Activated CD4-positive, alpha-beta T cell treated with anti-CD3 and anti-CD28 coated beads, Interleukin-2, amount 10 ng/mL, durations not matched to agents 24 days and 14 days (primary cell): ENCODE data around the gene CST9L. TPM values are rescaled to one million over a fixed set of nuclear protein-coding genes. Genes with fewer than 3 reads are reported as not detected.

Source experiments
- DNase-seq: peaks from one replicate; pipeline ENCODE4 v3.0.0; 2022
- H3K27ac Mint-ChIP-seq: one replicate; pipeline ENCODE4 v1.8.0; 2022; ENCODE audit warnings: mild to moderate bottlenecking, mixed read lengths
- H3K27me3 Mint-ChIP-seq: one replicate; pipeline ENCODE4 v1.8.0; 2022; ENCODE audit warnings: mixed read lengths
- H3K36me3 Mint-ChIP-seq: one replicate; pipeline ENCODE4 v1.8.0; 2022; ENCODE audit warnings: low read depth, mild to moderate bottlenecking, mixed read lengths
- H3K4me1 Mint-ChIP-seq: one replicate; pipeline ENCODE4 v1.8.0; 2021; ENCODE audit warnings: mixed read lengths
- H3K4me3 Mint-ChIP-seq: one replicate; pipeline ENCODE4 v1.8.0; 2022; ENCODE audit warnings: mild to moderate bottlenecking, moderate library complexity, mixed read lengths
- H3K9me3 Mint-ChIP-seq: one replicate; pipeline ENCODE4 v1.8.0; 2021; ENCODE audit warnings: mixed read lengths
- intact Hi-C: fragments of 100-400 bp; cut with micrococcal nuclease; formaldehyde crosslinking; loops from one replicate; pipeline ENCODE4 v1.15.1; 2023
- total RNA-seq: library from RNA; stranded (reverse); gene quantifications from 2 replicates; pipeline ENCODE4 v1.2.3, GENCODE V29; 2022

CST9L gene
- total RNA-seq, 1 donor from 2014 or later: not detected

DNA sequence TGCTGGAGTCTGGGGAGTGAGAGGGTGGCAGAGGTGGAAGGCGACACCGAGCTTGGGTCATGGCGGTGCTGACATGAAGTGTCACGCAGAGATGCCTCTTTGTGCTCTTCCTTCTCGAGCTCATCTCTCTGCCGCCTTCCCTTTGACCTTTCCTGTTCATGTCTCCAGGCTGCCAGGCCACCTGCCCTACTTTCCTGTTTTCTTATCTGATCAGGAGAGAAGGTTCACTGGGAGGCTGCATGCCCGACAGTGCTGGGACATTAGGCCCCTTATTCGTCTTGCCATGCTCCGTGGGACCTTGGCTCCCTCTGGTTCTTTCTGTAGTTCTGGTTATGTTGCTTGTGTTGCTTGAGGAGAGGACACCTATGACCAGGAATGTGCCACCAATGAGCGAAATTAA is 44.1 kb downstream of the CST9L start:
- no peaks in the 10 kb centered on the region for H3K4me1 Mint-ChIP-seq
- H3K4me3 Mint-ChIP-seq: no peak overlapping the region
- H3K27ac Mint-ChIP-seq: no peak overlapping the region
- no peaks in the 10 kb centered on the region for H3K36me3 Mint-ChIP-seq
- no peak for DNase-seq
- H3K27me3 Mint-ChIP-seq: no peaks in the 10 kb centered on the region
- peaks cover 7% of the 10 kb centered on the region for H3K9me3 Mint-ChIP-seq
- intact Hi-C loops: no loop called here

GRCh38 chr20:23520185-23520584 is 48.1 kb downstream of the CST9L start:
- H3K36me3 Mint-ChIP-seq: no peaks in the 10 kb centered on the region
- intact Hi-C loops: no loop called here

GRCh38 chr20:23519556-23519955 is 48.7 kb downstream of the CST9L start:
- Mint-ChIP-seq H3K36me3 (no peaks in the 10 kb centered on the region), H3K27ac (no peak overlapping the region), H3K27me3 (no peaks in the 10 kb centered on the region), H3K9me3 (no peaks in the 10 kb centered on the region), H3K4me3 (no peak overlapping the region), H3K4me1 (no peaks in the 10 kb centered on the region)
- intact Hi-C loops: no loop called here
- no peak for DNase-seq

More at GRCh38 chr20:23520185-23520584, 48.1 kb downstream of the CST9L start:
- no peak overlapping the region for H3K27ac Mint-ChIP-seq
- no peak overlapping the region for H3K4me3 Mint-ChIP-seq
- no peaks in the 10 kb centered on the region for H3K4me1 Mint-ChIP-seq
- no peaks in the 10 kb centered on the region for H3K27me3 Mint-ChIP-seq
- DNase-seq: no peak
- H3K9me3 Mint-ChIP-seq: no peaks in the 10 kb centered on the region

DNA sequence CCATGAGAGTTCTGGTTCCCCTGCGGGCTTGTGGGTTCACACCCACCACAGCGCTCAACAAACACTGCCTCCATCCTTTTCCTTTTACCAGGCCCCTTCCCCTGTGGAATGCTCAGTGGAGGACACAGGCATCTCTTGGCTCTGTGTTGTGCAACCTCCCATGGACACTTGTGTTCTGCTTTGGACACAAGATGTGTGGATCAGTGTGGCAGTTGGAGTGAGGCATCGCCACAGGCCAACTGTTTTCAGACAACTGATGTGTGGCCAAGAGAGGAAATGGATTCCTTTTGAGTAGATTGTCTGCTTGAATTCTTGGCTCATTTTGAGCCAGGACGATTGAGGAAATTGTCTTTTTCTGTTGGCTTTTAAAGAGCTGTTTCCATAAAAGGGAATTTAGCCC is 50.6 kb downstream of the CST9L start:
- Mint-ChIP-seq H3K27ac (no peak overlapping the region), H3K36me3 (no peaks in the 10 kb centered on the region), H3K4me3 (no peak overlapping the region), H3K4me1 (no peaks in the 10 kb centered on the region), H3K27me3 (no peaks in the 10 kb centered on the region), H3K9me3 (no peaks in the 10 kb centered on the region)
- intact Hi-C loops: no loop called here
- DNase-seq: no peak

- no peaks in the 10 kb centered on the region for H3K9me3 Mint-ChIP-seq
- no peaks in the 10 kb centered on the region for H3K4me1 Mint-ChIP-seq
- H3K27ac Mint-ChIP-seq: no peak overlapping the region
- DNase-seq: no peak
- H3K27me3 Mint-ChIP-seq: no peaks in the 10 kb centered on the region
- no peaks in the 10 kb centered on the region for H3K36me3 Mint-ChIP-seq
- no peak overlapping the region for H3K4me3 Mint-ChIP-seq
- intact Hi-C loops: no loop called here
Observed at GRCh38 chr20:23515250-23515939, 52.9 kb downstream of the CST9L start.

- Mint-ChIP-seq H3K4me3 (no peak overlapping the region), H3K9me3 (no peaks in the 10 kb centered on the region), H3K36me3 (no peaks in the 10 kb centered on the region), H3K4me1 (no peaks in the 10 kb centered on the region), H3K27me3 (no peaks in the 10 kb centered on the region), H3K27ac (no peak overlapping the region)
- intact Hi-C loops: no loop called here
- DNase-seq: no peak
Observed at GRCh38 chr20:23514848-23515247, 53.4 kb downstream of the CST9L start.

Other genes with a start within 250 kb of the CST9L start
- gene NXT1, start 217.7 kb downstream of the CST9L start, total RNA-seq: 57.0 and 59.9 TPM in 2 replicates
- gene GZF1, start 206.3 kb downstream of the CST9L start, total RNA-seq: 10.3 and 14.7 TPM in 2 replicates
- 13.6 and 14.2 TPM in 2 replicates for gene NAPB, start 147.0 kb downstream of the CST9L start, total RNA-seq
- gene CSTL1, start 128.8 kb downstream of the CST9L start, total RNA-seq: not detected in 2 replicates
- not detected in 2 replicates for gene CST11, start 115.6 kb downstream of the CST9L start, total RNA-seq
- not detected in 2 replicates for gene CST8, start 77.4 kb downstream of the CST9L start, total RNA-seq
- gene CST9, start 37.4 kb upstream of the CST9L start, total RNA-seq: not detected in 2 replicates
- 0.72 and 0.95 TPM in 2 replicates for gene CST3, start 69.5 kb upstream of the CST9L start, total RNA-seq
- not detected in 2 replicates for gene CST4, start 120.6 kb upstream of the CST9L start, total RNA-seq
- gene CST1, start 182.5 kb upstream of the CST9L start, total RNA-seq: not detected in 2 replicates